DOHH2 (cell line): ENCODE data around the gene MAP3K10.

Experiments
- EZH2phosphoT487 ChIP-seq: fragments of 200-600 bp; sonication (generic); IDR thresholded peaks from 2 replicates; pipeline ENCODE4 v1.6.1; 2017; ENCODE audit warnings: borderline replicate concordance, mild to moderate bottlenecking, antibody characterized with exemption, low read length, moderate library complexity, mixed read lengths
- TF ChIP-seq, protein P1 (sequence below): fragments of 200-600 bp; sonication (generic); IDR thresholded peaks from one replicate; pipeline ENCODE4 v1.5.1; 2014; ENCODE audit warnings: antibody characterized with exemption, mild to moderate bottlenecking, low read depth, low read length; ENCODE audit not compliant: poor library complexity, severe bottlenecking

DNA sequence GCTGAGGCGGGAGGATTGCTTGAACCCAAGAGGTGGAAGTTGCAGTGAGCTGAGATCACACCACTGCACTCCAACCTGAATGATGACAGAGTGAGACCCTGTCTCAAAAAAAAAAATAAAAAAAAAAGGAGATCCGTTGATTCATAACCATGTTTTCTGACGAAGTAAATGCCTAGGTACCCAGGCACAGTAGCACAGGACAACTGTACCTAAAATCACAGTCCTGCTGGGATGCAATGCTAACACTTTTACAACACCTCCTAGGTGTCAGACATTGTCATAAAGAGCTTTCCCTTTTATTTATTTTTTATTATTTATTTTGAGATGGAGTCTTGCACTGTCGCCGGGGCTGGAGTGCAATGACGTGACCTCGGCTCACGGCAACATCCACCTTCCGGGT lies 29.4 kb downstream of the MAP3K10 start:
- TF ChIP-seq, protein P1, sequence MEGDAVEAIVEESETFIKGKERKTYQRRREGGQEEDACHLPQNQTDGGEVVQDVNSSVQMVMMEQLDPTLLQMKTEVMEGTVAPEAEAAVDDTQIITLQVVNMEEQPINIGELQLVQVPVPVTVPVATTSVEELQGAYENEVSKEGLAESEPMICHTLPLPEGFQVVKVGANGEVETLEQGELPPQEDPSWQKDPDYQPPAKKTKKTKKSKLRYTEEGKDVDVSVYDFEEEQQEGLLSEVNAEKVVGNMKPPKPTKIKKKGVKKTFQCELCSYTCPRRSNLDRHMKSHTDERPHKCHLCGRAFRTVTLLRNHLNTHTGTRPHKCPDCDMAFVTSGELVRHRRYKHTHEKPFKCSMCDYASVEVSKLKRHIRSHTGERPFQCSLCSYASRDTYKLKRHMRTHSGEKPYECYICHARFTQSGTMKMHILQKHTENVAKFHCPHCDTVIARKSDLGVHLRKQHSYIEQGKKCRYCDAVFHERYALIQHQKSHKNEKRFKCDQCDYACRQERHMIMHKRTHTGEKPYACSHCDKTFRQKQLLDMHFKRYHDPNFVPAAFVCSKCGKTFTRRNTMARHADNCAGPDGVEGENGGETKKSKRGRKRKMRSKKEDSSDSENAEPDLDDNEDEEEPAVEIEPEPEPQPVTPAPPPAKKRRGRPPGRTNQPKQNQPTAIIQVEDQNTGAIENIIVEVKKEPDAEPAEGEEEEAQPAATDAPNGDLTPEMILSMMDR, result no peak
- TF ChIP-seq EZH2phosphoT487, result no peak
